ENCODE results near the gene TPBGL. TPM values are rescaled to one million over a fixed set of nuclear protein-coding genes. Genes with fewer than 3 reads are reported as not detected.

TPBGL gene
- total and polyA plus RNA-seq, 2 donors (not counting 3 experiments of a cell fraction or from before 2014, with no cell fraction given) = not detected

GRCh38 chr11:75204012-75204674, 36.4 kb upstream of the TPBGL start:
- dilution Hi-C loops (cut with MboI; ENCODE audit: extremely low pct_ligation_motif_present, low sequenced_read_pairs) (no loop called here), intact Hi-C loops (cut with micrococcal nuclease) (no loop called here)
- TF ChIP-seq EZH2 (IDR thresholded peaks at IDR 0.05; ENCODE audit: borderline replicate concordance, low read depth, low read length, severe bottlenecking) (no peak), JUN (IDR thresholded peaks at IDR 0.05; ENCODE audit: borderline replicate concordance, insufficient read depth, insufficient read length, low read depth) (no peak)
- no peak for DNase-seq (ENCODE audit: low read depth, low spot score)
- Histone ChIP-seq H3K36me3 (ENCODE audit: control insufficient read depth in 2 of 2, extremely low read depth in 1 of 2, insufficient read depth in 2 of 2, low read length in 2 of 2) (no peaks in the 10 kb centered on the region), H2AFZ (ENCODE audit: low read depth, low read length) (no peak overlapping the region), H3K27ac (ENCODE audit: insufficient read depth, low read depth, low read length) (no peak overlapping the region), H3K4me1 (ENCODE audit: control insufficient read depth, extremely low read depth, insufficient read depth, low read length) (no peaks in the 10 kb centered on the region), H3K4me2 (ENCODE audit: insufficient read depth, low read length) (no peak overlapping the region), H4K20me1 (replicated peaks; ENCODE audit: control insufficient read depth, extremely low read depth, insufficient read depth, low read length) (no peaks in the 10 kb centered on the region), H3K79me2 (ENCODE audit: control insufficient read depth, insufficient read depth, low read length) (no peaks in the 10 kb centered on the region), H3K9me1 (replicated peaks; ENCODE audit: control insufficient read depth, extremely low read depth, insufficient read depth, low read length) (no peaks in the 10 kb centered on the region), H3K9me3 (replicated peaks; ENCODE audit: control insufficient read depth, insufficient read depth, low read length) (no peaks in the 10 kb centered on the region), H3K4me3 (replicated peaks in 1 of 3; ENCODE audit: insufficient read depth in 1 of 3, low read depth in 1 of 3, low read length in 3 of 3) (no peak overlapping the region), H3K9ac (replicated peaks; ENCODE audit: extremely low read depth, insufficient read depth, low read length) (no peak overlapping the region), H3K27me3 (ENCODE audit: control insufficient read depth in 2 of 2, insufficient read depth in 2 of 2, low read length in 2 of 2) (peaks cover 13% of the 10 kb centered on the region in 2 experiments)
- no TSS peak for BruUV-seq (replicated peaks)
- POLR2A ChIA-PET = interaction anchor here (0.6 to 1.1 kb wide), 3 partner anchors 9 to 63 kb away, joined by 3 to 4 read pairs (median 3); no protein-coding TSS in a partner anchor
- no peak for FAIRE-seq
- CTCF ChIA-PET = interaction anchor here (0.6 to 10.9 kb wide), 58 partner anchors 8 to 460 kb away, joined by 3 to 1202 read pairs (median 7); partner anchors contain the start of genes NEU3, SLCO2B1, SPCS2 and TPBGL

- no TSS peak for BruUV-seq (replicated peaks)
- intact Hi-C loops (cut with micrococcal nuclease) = loop anchor here (1.0 kb wide), 5 partner anchors 43 to 276 kb away; no protein-coding TSS in a partner anchor
- no peak overlapping the region for H3K27ac ChIP-seq (ENCODE audit: insufficient read depth, low read depth, low read length)
- no peaks in the 10 kb centered on the region for H3K9me3 ChIP-seq (replicated peaks; ENCODE audit: control insufficient read depth, insufficient read depth, low read length)
- TF ChIP-seq POLR2A (IDR thresholded peaks at IDR 0.05; ENCODE audit: low read depth, low read length) (no peak), MAX (IDR thresholded peaks at IDR 0.05; ENCODE audit: insufficient read depth, insufficient read length) (no peak), CTCF (IDR thresholded peaks at IDR 0.05; ENCODE audit: extremely low read depth in 1 of 2, insufficient read depth in 1 of 2, low read depth in 1 of 2, low read length in 2 of 2) (peak; percentile 82 to 97), MYC (IDR thresholded peaks at IDR 0.05; ENCODE audit: low read depth, low read length) (no peak), JUN (IDR thresholded peaks at IDR 0.05; ENCODE audit: borderline replicate concordance, insufficient read depth, insufficient read length, low read depth) (no peak), POLR2AphosphoS5 (IDR thresholded peaks at IDR 0.05; ENCODE audit: insufficient read depth, low read depth, low read length) (no peak), FOS (IDR thresholded peaks at IDR 0.05; ENCODE audit: borderline replicate concordance, insufficient read depth, low read length) (no peak)
- H4K20me1 ChIP-seq (replicated peaks; ENCODE audit: control insufficient read depth, extremely low read depth, insufficient read depth, low read length) = no peaks in the 10 kb centered on the region
- no peaks in the 10 kb centered on the region for H3K4me1 ChIP-seq (ENCODE audit: control insufficient read depth, extremely low read depth, insufficient read depth, low read length)
- H3K79me2 ChIP-seq (ENCODE audit: control insufficient read depth, insufficient read depth, low read length) = no peaks in the 10 kb centered on the region
- no peak overlapping the region for H3K4me3 ChIP-seq (replicated peaks in 1 of 3; ENCODE audit: insufficient read depth in 1 of 3, low read depth in 1 of 3, low read length in 3 of 3)
- DNase-seq (ENCODE audit: low read depth, low spot score) (peak; percentile 72), FAIRE-seq (peak; percentile 88)
- no peaks in the 10 kb centered on the region for H3K36me3 ChIP-seq (ENCODE audit: control insufficient read depth in 2 of 2, extremely low read depth in 1 of 2, insufficient read depth in 2 of 2, low read length in 2 of 2)
- H3K9ac ChIP-seq (replicated peaks; ENCODE audit: extremely low read depth, insufficient read depth, low read length) = no peak overlapping the region
- no peak overlapping the region for H3K4me2 ChIP-seq (ENCODE audit: insufficient read depth, low read length)
- POLR2A ChIA-PET = interaction anchor here (0.6 to 1.1 kb wide), 4 partner anchors 10 to 64 kb away, joined by 3 to 5 read pairs (median 4); no protein-coding TSS in a partner anchor
- no peak overlapping the region for H2AFZ ChIP-seq (ENCODE audit: low read depth, low read length)
- H3K9me1 ChIP-seq (replicated peaks; ENCODE audit: control insufficient read depth, extremely low read depth, insufficient read depth, low read length) = no peaks in the 10 kb centered on the region
- dilution Hi-C loops (cut with MboI; ENCODE audit: extremely low pct_ligation_motif_present, low sequenced_read_pairs) = no loop called here
- peaks cover 16% of the 10 kb centered on the region in 2 experiments for H3K27me3 ChIP-seq (ENCODE audit: control insufficient read depth in 2 of 2, insufficient read depth in 2 of 2, low read length in 2 of 2)
- CTCF ChIA-PET = interaction anchor here (0.6 to 10.9 kb wide), 60 partner anchors 10 to 459 kb away, joined by 3 to 1202 read pairs (median 6); partner anchors contain the start of genes NEU3, SLCO2B1, SPCS2 and TPBGL
These were observed 35.6 kb upstream of the TPBGL start for GRCh38 chr11:75204685-75205563.

Data from endothelial cell of umbilical vein (primary cell).